NCI-H146 treated with DMSO at 0.1 percent for 48 hours (cell line): ENCODE measurements around the gene RAPGEF4.

Experiments used
- DNase-seq: peaks from one replicate; lab custom pipeline; 2025; ENCODE audit not compliant: unreplicated experiment; lab: John Stamatoyannopoulos, UW

RAPGEF4 gene

DNA sequence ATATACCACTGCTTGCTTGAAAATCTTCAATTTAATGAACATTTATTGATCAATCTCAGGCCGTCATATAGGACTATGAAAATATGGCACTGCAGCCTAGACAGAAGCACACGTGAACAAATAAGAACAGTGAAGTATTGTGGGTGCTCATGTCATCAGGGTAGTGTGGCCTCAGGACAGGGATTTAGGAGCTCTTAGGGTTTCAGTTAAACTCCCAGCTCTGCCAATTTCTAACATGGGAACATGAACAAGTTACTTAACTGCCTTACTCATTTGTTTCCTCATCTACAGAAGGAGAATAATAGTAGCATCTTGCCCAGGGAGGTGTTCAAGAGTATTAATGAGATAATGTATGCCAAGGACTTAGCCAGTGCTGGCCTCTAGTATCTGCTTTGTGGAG is 194.0 kb downstream of the RAPGEF4 start:
- no peak for DNase-seq

GRCh38 chr2:172930871-172931255 is 195.2 kb downstream of the RAPGEF4 start:
- no peak for DNase-seq

- no peak for DNase-seq
Observed at GRCh38 chr2:172931256-172931894, 195.7 kb downstream of the RAPGEF4 start.

GRCh38 chr2:172931918-172932520 is 196.4 kb downstream of the RAPGEF4 start:
- peak; percentile 16 for DNase-seq

DNA sequence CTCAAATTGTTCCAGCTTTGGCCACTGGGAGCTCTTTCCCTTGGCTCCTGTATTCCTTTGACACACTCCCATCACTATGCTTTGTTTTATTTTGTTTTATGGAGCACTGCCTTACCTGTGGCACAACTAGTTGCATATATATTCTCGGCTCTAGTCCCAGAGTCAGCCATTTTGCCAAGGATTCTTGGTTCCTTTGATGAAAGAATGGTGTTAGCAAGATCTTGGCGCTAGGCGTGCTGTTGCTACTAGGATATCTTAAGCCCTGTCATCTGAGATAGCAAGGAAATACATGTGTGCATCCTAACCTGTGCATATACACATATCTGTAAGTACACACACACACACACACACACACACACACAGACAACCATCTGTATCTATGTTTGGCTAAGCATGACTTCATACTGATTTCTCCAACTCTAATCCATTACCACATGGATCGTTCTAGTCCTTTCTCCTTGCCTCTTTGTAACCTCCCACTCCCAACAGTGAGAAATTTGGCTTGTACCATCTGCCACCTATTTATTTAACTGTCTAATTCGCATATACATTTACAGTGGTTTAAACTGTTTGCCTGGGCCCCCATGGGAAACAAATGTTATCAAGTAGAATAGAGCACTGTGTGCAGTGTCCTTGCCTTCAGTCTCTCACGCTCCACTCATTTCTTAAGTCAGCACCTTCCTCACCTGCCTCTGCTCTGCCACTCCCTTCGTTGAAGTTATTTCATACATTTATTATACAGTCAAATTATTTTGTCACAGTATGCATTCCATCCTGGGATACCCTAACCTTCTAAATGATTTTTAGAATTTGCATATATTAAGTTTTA is 202.5 kb downstream of the RAPGEF4 start:
- DNase-seq = no peak

GRCh38 chr2:172938713-172939375 is 203.2 kb downstream of the RAPGEF4 start:
- DNase-seq = no peak

- DNase-seq = no peak
Observed at GRCh38 chr2:172943539-172943938, 207.9 kb downstream of the RAPGEF4 start.

GRCh38 chr2:172944022-172944793 is 208.6 kb downstream of the RAPGEF4 start:
- no peak for DNase-seq

DNA sequence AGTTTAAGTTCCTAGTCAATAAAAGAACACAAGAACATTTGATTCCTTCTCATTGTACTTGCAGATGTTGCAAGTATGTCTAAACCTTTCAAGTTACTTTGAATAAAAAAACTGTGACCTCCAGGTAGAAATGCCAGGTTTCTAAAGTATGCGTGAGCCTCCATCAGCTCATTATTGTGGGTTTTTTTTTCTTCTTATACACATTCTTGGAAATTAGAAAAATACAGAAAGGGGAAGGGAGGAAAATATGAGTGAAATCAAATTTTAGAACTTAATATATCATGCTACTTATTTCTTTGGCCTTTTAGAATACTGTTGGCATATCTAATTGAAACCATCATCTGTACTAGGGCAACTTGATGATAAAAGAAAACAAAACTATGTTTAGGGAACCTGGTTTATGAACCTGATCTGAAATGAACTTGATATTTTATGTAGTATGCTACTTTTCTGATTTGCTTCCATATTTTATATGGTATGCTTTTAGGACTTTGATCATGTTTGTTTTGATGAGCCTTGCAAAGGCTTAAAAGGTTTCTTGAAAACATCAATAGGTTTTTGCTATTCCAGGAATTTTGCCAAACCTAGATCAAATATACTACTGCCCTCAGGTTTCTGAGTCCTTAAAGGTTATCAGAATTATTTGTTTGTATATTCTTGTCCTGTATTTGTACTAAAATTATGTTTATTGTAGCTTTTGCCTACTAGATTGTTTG is 209.3 kb downstream of the RAPGEF4 start:
- DNase-seq = no peak

GRCh38 chr2:172945510-172945850 is 209.8 kb downstream of the RAPGEF4 start:
- DNase-seq = peak; percentile 81

GRCh38 chr2:172947461-172948153 is 212.0 kb downstream of the RAPGEF4 start:
- DNase-seq = no peak

DNA sequence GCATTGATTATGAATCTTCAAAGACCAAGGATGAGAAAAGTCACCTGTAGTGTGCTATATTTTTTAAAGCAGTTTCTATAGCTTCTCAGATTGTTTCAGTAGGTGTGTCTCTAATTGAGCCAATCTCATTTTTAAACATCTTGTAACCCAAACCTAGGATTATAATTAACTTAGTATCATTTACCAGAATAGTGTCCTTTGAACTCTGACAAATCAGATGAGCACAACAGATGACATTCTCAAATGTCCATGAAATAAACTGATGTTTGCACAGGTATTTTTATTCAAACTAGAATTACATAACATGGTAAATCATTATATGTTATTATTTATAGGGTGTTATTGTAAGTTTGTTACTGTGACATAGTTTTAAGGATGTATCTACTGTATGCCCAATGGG is 213.9 kb downstream of the RAPGEF4 start:
- DNase-seq = no peak

- DNase-seq = no peak
Observed at GRCh38 chr2:172950565-172950964, 214.9 kb downstream of the RAPGEF4 start.

DNA sequence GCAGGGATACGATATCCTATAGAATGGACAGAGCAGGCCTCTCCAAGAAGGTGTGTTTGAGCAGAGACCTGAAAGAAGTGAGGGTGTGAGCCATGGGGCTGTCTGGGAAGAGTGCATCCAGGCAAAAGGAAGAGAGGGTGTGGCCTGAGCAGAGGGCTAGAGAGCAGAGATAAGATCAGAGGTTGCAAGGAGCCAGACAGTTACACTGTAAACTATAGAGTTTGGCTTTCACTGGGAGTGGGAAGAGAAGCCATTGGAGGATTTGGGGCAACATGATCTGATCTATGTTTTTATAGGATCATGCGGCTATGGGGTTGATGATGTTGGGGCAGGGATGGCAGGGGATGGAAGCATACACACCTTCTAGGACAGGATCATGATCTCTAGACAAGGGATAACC is 215.9 kb downstream of the RAPGEF4 start:
- no peak for DNase-seq

DNA sequence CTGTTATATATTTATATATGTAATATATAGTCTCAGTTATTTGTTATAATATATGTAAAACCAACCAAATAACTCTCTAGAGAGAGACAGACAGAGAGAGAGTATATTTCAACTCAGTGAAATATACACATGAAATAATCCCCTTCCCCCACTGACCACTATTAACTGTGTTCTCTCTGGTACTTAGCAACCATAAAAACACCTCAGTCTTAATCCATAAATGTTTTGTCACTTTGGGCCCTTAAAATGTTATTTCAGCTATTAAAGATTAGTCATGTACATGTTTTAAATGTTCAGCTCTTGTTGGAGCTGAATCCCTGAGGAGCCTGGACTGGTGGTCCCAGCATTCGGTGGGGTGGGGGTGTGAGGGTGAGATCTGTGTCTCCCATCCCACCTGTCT is 217.8 kb downstream of the RAPGEF4 start:
- no peak for DNase-seq

DNA sequence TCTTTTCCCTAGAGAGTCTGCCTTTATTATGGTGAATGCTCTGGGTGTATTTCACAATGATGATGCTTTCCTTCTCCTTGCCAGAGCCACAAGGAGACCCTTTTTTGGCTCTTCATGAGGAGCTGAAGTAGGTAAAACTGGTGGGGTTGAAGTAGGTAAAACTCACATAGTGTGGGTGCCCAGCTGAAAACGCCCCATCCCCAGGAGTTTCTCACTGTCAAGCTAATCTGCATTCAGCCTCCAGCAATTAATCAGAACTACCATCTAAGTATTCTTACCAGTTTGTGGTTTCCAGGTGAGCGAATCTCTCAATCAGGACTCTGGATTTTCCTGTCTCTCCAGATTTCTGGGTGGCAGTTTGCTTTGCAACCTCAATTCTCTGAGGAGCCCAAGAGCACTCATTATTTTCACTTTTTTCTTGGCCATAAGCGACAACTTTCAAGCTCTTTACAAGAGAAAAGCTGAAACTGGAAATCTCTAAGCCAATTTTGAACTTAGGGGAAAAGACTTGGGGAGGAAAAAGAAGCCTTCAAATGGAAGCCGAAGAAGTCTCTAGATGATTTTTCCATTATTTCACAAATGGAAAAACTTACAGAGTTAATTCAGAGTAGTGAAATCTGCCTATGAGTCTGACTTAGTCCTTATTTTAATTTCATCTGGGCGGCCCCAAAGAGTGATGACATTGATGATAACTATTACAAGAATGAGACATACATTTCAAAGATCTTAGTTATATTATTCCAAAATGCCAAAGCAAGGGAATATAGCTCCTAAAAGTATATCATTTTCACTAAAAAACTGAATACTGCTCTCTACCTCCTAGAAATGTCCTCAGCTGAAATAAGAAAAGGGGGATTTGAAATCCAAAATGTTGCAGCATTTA is 218.6 kb downstream of the RAPGEF4 start:
- DNase-seq = no peak

DNA sequence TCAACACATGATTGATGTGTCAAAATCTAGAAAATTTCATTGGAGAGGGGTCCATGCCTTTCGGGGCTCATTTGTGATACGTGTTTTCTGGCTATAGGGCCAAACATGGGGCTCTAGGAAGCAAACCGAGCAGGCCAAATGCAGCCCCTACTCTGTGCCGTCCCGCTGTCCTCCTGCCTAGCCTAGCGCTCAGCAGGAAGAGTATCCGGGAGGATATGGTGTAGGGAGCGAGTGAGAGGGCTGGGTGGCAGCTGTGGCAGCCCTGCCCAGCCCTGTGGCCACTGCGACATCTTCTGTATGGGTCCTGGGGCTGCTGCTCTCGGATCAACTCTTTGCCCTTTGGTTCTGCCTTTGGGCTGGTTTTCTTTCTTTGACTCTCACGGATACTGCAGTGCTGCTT is 219.9 kb downstream of the RAPGEF4 start:
- no peak for DNase-seq

DNA sequence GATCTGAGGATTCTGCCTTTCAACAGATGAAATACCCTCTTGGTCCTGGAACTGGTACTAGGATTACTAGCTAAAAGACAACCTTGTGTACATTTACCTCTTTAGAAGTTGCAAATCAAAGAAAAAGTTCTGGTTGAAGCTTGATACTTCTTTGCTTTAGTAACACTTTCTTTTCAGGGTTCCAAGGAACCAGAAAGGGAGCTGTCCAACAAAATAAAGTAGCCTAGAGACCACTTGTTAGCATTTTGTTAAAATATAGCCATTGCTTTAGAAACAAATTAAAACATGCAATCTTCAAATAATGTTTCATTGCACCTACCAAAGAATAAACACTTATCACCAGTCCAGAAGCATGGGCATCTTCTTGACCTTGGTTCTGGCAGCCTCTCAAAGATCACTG is 222.1 kb downstream of the RAPGEF4 start:
- DNase-seq = no peak

- DNase-seq = no peak
Observed at GRCh38 chr2:172962082-172962481, 226.4 kb downstream of the RAPGEF4 start.
